NCI-H526 (cell line): ENCODE results near the gene TMEM151B.

Source experiments
- DNase-seq, 2 experiments: peaks; one replicate each; lab custom pipeline; 2025; lab: John Stamatoyannopoulos, UW

TMEM151B gene

GRCh38 chr6:44250718-44251123, 19.5 kb upstream of the TMEM151B start:
- DNase-seq = no peak

- no peak for DNase-seq
Observed at GRCh38 chr6:44251576-44252524, 18.4 kb upstream of the TMEM151B start.

GRCh38 chr6:44253307-44254101, 16.7 kb upstream of the TMEM151B start:
- peak; percentile 26 to 68 for DNase-seq

- no peak for DNase-seq
Observed at GRCh38 chr6:44254191-44255104, 15.8 kb upstream of the TMEM151B start.

GRCh38 chr6:44255105-44255808, 15.0 kb upstream of the TMEM151B start:
- DNase-seq = no peak

GRCh38 chr6:44255871-44256774, 14.1 kb upstream of the TMEM151B start:
- DNase-seq = peak in 1 of 2 experiments; percentile 63

- DNase-seq = no peak
Observed at GRCh38 chr6:44256775-44257024, 13.6 kb upstream of the TMEM151B start.

GRCh38 chr6:44257025-44257752, 13.1 kb upstream of the TMEM151B start, which contains the start of gene SLC35B2:
SLC35B2 (minus strand) TSS chr6:44257528; CDS start chr6:44257410, 118 bp downstream.
- peak in 1 of 2 experiments; percentile 88 for DNase-seq

- DNase-seq = no peak
Observed at GRCh38 chr6:44257753-44258324, 12.4 kb upstream of the TMEM151B start.

- DNase-seq = no peak
Observed at GRCh38 chr6:44258325-44258863, 11.9 kb upstream of the TMEM151B start.

- no peak for DNase-seq
Observed at GRCh38 chr6:44258921-44259320, 11.3 kb upstream of the TMEM151B start.

- DNase-seq = no peak
Observed at GRCh38 chr6:44260011-44260410, 10.2 kb upstream of the TMEM151B start.

GRCh38 chr6:44260451-44261297, 9.6 kb upstream of the TMEM151B start:
- no peak for DNase-seq

GRCh38 chr6:44261581-44261980, 8.7 kb upstream of the TMEM151B start:
- DNase-seq = no peak

- DNase-seq = no peak
Observed at GRCh38 chr6:44262467-44263353, 7.5 kb upstream of the TMEM151B start.

- DNase-seq = no peak
Observed at GRCh38 chr6:44263354-44264100, 6.7 kb upstream of the TMEM151B start.
